ENCODE data around the gene LCT.

LCT gene

DNA sequence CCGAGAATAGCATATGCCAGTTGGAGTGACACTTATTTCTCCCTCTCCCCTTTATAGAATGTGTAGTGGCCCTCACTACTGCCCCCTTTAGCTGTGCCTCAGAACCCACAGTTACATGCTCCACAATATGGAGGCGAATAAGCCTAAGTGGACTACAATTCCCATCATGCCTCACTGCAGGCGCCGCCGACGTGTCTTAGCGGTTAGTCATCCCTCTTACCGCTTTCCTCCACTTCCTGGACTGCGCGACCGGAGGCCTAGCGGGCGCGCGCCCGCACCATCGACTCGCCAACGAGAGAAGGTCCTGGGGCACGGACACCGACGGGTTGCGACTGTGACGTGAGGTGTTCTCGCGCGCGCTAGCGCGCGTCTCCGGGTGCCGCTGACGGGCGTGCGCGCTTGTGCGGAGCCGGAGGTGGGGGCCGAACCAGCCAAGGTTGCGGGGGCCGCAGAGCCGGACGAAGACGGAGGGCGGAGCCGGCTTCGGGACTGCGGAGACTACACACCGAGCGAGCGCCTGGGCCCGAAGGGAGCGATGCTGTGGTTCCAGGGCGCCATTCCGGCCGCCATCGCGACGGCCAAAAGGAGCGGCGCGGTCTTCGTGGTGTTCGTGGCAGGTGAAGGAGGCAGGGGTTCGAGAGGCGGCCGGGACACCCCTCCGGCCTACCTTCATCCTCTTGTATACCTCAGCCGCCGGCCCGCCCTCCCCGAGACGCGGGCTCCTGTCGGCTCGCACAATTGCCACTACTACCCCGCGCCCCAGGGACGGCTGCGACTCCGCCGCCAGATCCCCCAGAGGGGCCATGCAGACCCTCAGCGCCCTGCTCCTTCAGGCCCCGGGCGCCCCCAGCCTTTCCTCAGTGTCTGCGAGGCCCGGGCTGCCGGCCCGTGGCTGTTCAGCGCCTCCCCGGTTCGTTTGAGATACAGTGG is 95.3 kb downstream of the LCT start, which contains the start of gene UBXN4:
Gene UBXN4, plus strand, starts transcription at position 461 of the 930 bp plus-strand sequence. Its CDS starts 75 bp downstream, at position 536.
- Mint-ChIP-seq H3K4me1 (ENCODE audit: low read depth in 2 of 2) (peaks cover 27 to 40% of the 10 kb centered on the region in 2 donors), H3K36me3 (ENCODE audit: insufficient read depth) (peaks cover 29% of the 10 kb centered on the region), H3K27ac (peak within 1 kb of the TSS; percentile 97 to 98), H3K27me3 (no peaks in the 10 kb centered on the region), H3K9me3 (peaks cover 0 to 2% of the 10 kb centered on the region in 2 donors), H3K4me3 (peak within 1 kb of the TSS; percentile 92 to 96)
- peak; percentile 83 to 87 (median 86) for DNase-seq
- ATAC-seq (replicated peaks) = peak; percentile 88

DNA sequence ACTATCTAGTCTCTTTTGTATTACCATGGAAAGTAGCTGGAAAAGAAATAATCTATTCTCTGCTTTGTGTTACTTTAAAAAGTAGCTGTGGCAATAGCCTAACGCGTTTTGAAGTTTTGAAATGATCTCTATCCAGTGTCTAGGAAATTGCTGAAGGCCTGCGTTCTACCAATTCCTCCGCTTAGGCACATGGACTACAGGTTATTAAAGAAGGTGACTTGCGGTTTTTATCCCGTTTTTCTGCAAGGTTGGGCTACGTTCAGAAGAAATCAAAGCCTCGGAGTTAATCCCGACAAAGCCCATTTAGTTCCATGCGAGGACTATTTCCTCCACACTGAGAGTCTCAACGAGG is 96.0 kb downstream of the LCT start:
- Mint-ChIP-seq H3K4me1 (ENCODE audit: low read depth in 2 of 2) (peaks cover 22 to 33% of the 10 kb centered on the region in 2 donors), H3K27me3 (no peaks in the 10 kb centered on the region), H3K9me3 (peaks cover 0 to 2% of the 10 kb centered on the region in 2 donors), H3K4me3 (peak overlapping the region in 1 of 2 donors; percentile 92), H3K27ac (peak overlapping the region in 1 of 2 donors; percentile 98), H3K36me3 (ENCODE audit: insufficient read depth) (peaks cover 24% of the 10 kb centered on the region)
- DNase-seq (no peak), ATAC-seq (replicated peaks) (no peak)

DNA sequence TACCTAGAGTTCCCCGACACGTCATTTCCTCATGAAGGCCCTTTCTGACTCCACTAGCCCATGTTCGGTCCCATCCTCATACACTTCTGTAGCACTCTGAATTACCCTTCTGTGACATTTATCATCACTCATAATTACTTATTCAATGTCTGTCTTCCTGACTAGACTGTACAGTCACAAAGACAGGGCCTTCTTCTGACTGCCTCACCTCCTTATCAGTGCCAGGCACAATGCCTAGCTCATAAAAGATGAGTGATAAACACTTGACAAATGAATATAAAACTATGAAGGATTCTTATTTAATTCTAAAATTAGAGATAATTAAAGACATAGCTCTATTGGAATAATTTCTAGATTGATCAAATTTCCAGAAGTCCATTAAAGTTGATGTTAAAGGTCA is 96.8 kb downstream of the LCT start:
- H3K27ac Mint-ChIP-seq = no peak overlapping the region
- no peak overlapping the region for H3K4me3 Mint-ChIP-seq
- H3K4me1 Mint-ChIP-seq (ENCODE audit: low read depth in 2 of 2) = peaks cover 20 to 29% of the 10 kb centered on the region in 2 donors
- peaks cover 0 to 2% of the 10 kb centered on the region in 2 donors for H3K9me3 Mint-ChIP-seq
- H3K27me3 Mint-ChIP-seq = no peaks in the 10 kb centered on the region
- DNase-seq (no peak), ATAC-seq (replicated peaks) (no peak)
- peaks cover 18% of the 10 kb centered on the region for H3K36me3 Mint-ChIP-seq (ENCODE audit: insufficient read depth)

Measured in effector memory CD8-positive, alpha-beta T cell (primary cell).